Caco-2 (cell line): ENCODE data around the gene RXRA. TPM values are rescaled to one million over a fixed set of nuclear protein-coding genes. Genes with fewer than 3 reads are reported as not detected.

ENCODE experiments used
- BruUV-seq: library from RNA; stranded (reverse); fragments of 400-500 nt; replicated peaks from 2 replicates; lab custom pipeline; 2021; lab: Mats Ljungman, UMichigan
- CTCF ChIA-PET: fragments of 300-600 bp; sonication (Branson Sonifier 250); formaldehyde crosslinking; loops from one replicate; lab custom pipeline; 2022; ENCODE audit warnings: antibody characterized with exemption; lab: Charles Lee
- POLR2A ChIA-PET: fragments of 300-600 bp; sonication (Branson Sonifier 250); formaldehyde crosslinking; loops from one replicate; lab custom pipeline; 2022; ENCODE audit warnings: antibody characterized with exemption; lab: Charles Lee
- DNase-seq, 2 experiments: peaks; one replicate each; pipeline versions ENCODE4 v3.0.0 to v3.0.0-alpha.2; 2020 to 2022
- H3K27me3 ChIP-seq: replicated peaks from 2 replicates; pipeline ENCODE4 v1.6.0; 2011; ENCODE audit warnings: low read length; ENCODE audit not compliant: control insufficient read depth, insufficient read depth
- H3K36me3 ChIP-seq: 2 replicates; pipeline ENCODE4 v1.5.1; 2011; ENCODE audit warnings: low read length; ENCODE audit not compliant: control insufficient read depth, insufficient read depth
- H3K4me1 ChIP-seq: fragments of 250-450 bp; sonication (Bioruptor Pico); 2 replicates; pipeline ENCODE4 v1.5.1; 2020; ENCODE audit warnings: mild to moderate bottlenecking
- H3K4me3 ChIP-seq: 2 replicates; pipeline ENCODE4 v1.5.1; 2011; ENCODE audit warnings: low read depth, mild to moderate bottlenecking, control low read depth, low read length
- H3K9me3 ChIP-seq: fragments of 250-450 bp; sonication (Bioruptor Pico); 2 replicates; pipeline ENCODE4 v1.5.1; 2020; ENCODE audit warnings: mild to moderate bottlenecking, moderate library complexity
- H3K27ac Mint-ChIP-seq: one replicate; pipeline ENCODE4 v1.8.0; 2022; ENCODE audit warnings: mixed read lengths; ENCODE audit not compliant: unreplicated experiment
- H3K27me3 Mint-ChIP-seq: one replicate; pipeline ENCODE4 v1.8.0; 2022; ENCODE audit warnings: mixed read lengths; ENCODE audit not compliant: insufficient read depth, unreplicated experiment
- H3K36me3 Mint-ChIP-seq: one replicate; pipeline ENCODE4 v1.8.0; 2022; ENCODE audit warnings: mild to moderate bottlenecking, mixed read lengths; ENCODE audit not compliant: insufficient read depth, unreplicated experiment
- H3K4me1 Mint-ChIP-seq: one replicate; pipeline ENCODE4 v1.8.0; 2022; ENCODE audit warnings: low read depth, mixed read lengths; ENCODE audit not compliant: unreplicated experiment
- H3K4me3 Mint-ChIP-seq: one replicate; pipeline ENCODE4 v1.8.0; 2022; ENCODE audit warnings: mild to moderate bottlenecking, moderate library complexity, mixed read lengths; ENCODE audit not compliant: unreplicated experiment
- H3K9me3 Mint-ChIP-seq: one replicate; pipeline ENCODE4 v1.8.0; 2022; ENCODE audit warnings: mixed read lengths; ENCODE audit not compliant: unreplicated experiment
- intact Hi-C: fragments of 100-400 bp; cut with micrococcal nuclease; formaldehyde crosslinking; loops from one replicate; pipeline ENCODE4 v1.10.0; 2022; ENCODE audit not compliant: unreplicated experiment
- total RNA-seq: library from RNA; stranded (reverse); gene quantifications from 2 replicates; pipeline ENCODE4 v1.2.3, GENCODE V29; 2022
- TF ChIP-seq, protein P1 (sequence below), 2 experiments: fragments of 200-600 bp in 1 of 2; IDR thresholded peaks; 1 replicate in 1 of 2; 2 replicates in 1 of 2; pipeline versions ENCODE4 v1.5.1 to v1.8.0; 2011 to 2022; ENCODE audit warnings: antibody characterized with exemption in 1 of 2, control low read depth in 1 of 2, inconsistent platforms in 1 of 2, low read depth in 1 of 2, low read length in 1 of 2, mild to moderate bottlenecking in 1 of 2, moderate library complexity in 1 of 2; ENCODE audit not compliant: insufficient read depth in 1 of 2, severe bottlenecking in 1 of 2, unreplicated experiment in 1 of 2

RXRA gene
- total RNA-seq, 1 experiment from 2014 or later = 69.1 TPM

DNA sequence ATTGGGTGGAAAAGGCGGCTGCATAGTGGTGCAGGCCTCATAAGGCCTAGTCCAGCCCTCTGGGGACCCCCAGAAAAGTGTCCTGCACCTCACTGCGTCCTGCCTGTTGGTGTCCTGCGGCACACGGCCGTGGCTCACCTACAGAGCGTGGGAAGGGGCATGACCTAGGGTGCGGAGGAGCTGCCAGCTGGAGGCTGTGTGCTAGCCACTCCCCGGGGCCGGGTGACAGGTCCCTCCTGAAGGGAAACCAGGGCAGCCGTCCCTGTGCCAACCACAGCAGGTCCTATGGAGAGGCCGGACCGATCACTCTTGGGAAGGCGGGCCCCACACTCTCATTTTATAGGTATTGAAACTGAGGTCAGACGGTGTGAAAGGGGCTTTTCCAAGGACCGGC lies 150.7 kb downstream of the RXRA start:
- H3K36me3 Mint-ChIP-seq = no peaks in the 10 kb centered on the region
- BruUV-seq = no TSS peak
- POLR2A ChIA-PET = no interaction called here

DNA sequence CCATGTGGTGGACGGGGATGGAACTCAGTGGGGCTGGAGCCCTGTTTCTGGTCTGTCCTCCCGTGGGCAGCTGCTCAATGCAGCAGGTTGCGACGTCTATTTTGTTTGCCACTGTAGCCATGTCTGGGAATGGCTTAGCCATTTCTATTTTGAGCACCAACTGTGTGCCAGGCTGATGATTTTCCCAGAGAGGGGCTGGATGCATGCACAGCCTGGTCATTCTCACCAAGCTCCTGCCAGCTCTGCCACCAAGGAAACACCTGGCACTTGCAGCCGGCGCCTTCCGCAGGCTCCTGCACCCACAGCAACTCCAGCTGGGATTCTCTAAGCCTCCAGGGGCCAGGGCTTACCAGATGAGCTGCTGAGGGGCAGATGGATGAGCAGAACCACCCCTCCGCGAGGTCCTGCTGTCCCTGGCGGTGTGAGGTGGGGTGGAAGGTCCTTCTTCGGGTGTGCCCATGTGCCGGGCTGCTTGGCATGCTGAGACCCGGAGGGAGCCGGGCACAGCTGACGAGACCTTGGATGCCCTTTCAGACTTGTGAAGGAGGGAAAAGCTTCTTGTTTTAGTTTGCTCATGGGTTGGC lies 151.2 kb downstream of the RXRA start:
- intact Hi-C loops = no loop called here
- no TSS peak for BruUV-seq
- Mint-ChIP-seq H3K36me3 (no peaks in the 10 kb centered on the region), H3K4me3 (no peak overlapping the region), H3K27ac (no peak overlapping the region), H3K27me3 (no peaks in the 10 kb centered on the region), H3K9me3 (no peaks in the 10 kb centered on the region), H3K4me1 (no peaks in the 10 kb centered on the region)
- Histone ChIP-seq H3K4me1 (no peaks in the 10 kb centered on the region), H3K36me3 (no peaks in the 10 kb centered on the region), H3K27me3 (no peaks in the 10 kb centered on the region), H3K9me3 (no peaks in the 10 kb centered on the region), H3K4me3 (no peak overlapping the region)
- CTCF ChIA-PET = interaction anchor here (0.6 kb wide), 1 partner anchor 257 kb away, joined by 3 read pairs; no protein-coding TSS in a partner anchor
- TF ChIP-seq, protein P1, sequence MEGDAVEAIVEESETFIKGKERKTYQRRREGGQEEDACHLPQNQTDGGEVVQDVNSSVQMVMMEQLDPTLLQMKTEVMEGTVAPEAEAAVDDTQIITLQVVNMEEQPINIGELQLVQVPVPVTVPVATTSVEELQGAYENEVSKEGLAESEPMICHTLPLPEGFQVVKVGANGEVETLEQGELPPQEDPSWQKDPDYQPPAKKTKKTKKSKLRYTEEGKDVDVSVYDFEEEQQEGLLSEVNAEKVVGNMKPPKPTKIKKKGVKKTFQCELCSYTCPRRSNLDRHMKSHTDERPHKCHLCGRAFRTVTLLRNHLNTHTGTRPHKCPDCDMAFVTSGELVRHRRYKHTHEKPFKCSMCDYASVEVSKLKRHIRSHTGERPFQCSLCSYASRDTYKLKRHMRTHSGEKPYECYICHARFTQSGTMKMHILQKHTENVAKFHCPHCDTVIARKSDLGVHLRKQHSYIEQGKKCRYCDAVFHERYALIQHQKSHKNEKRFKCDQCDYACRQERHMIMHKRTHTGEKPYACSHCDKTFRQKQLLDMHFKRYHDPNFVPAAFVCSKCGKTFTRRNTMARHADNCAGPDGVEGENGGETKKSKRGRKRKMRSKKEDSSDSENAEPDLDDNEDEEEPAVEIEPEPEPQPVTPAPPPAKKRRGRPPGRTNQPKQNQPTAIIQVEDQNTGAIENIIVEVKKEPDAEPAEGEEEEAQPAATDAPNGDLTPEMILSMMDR (IDR thresholded peaks at IDR 0.05; ENCODE audit: insufficient read depth in 1 of 2, low read depth in 1 of 2, low read length in 1 of 2, severe bottlenecking in 1 of 2, unreplicated experiment in 1 of 2) = no peak
- DNase-seq = no peak
- POLR2A ChIA-PET = no interaction called here

More for the DNA sequence above, 150.7 kb downstream of the RXRA start:
- CTCF ChIA-PET = no interaction called here
- no peak overlapping the region for H3K4me3 Mint-ChIP-seq
- no peaks in the 10 kb centered on the region for H3K36me3 ChIP-seq
- TF ChIP-seq, protein P1 (IDR thresholded peaks at IDR 0.05; ENCODE audit: insufficient read depth in 1 of 2, low read depth in 1 of 2, low read length in 1 of 2, severe bottlenecking in 1 of 2, unreplicated experiment in 1 of 2) = no peak
- no peak overlapping the region for H3K27ac Mint-ChIP-seq
- H3K9me3 ChIP-seq = no peaks in the 10 kb centered on the region
- H3K4me1 Mint-ChIP-seq = no peaks in the 10 kb centered on the region
- H3K4me3 ChIP-seq = no peak overlapping the region
- H3K9me3 Mint-ChIP-seq = no peaks in the 10 kb centered on the region
- no peak for DNase-seq
- no peaks in the 10 kb centered on the region for H3K27me3 Mint-ChIP-seq
- no peaks in the 10 kb centered on the region for H3K4me1 ChIP-seq
- intact Hi-C loops = no loop called here
- no peaks in the 10 kb centered on the region for H3K27me3 ChIP-seq

DNA sequence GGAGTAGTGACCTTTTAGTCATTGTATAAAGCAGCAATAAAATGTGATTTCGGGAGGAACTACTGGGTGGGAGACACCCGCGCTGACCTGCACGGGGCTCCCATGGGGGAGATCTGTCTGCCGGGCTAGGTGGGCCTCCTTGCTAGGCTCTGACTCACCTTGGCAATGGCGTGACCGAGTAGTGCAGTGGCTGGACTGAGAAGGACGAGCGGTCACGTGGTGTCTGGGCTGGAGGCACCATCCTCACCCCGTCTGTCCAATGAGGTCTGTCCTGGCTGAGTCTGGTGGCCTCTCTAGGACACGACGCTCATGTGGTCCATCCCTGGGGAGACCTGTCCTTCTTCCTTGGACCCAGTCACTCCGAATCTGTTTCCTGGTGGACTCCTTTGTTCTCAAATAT lies 151.7 kb downstream of the RXRA start:
- H3K36me3 Mint-ChIP-seq = no peaks in the 10 kb centered on the region
- no TSS peak for BruUV-seq
- Histone ChIP-seq H3K4me3 (no peak overlapping the region), H3K27me3 (no peaks in the 10 kb centered on the region; the same call in 1 of the 2 replicates), H3K9me3 (no peaks in the 10 kb centered on the region), H3K36me3 (no peaks in the 10 kb centered on the region), H3K4me1 (no peaks in the 10 kb centered on the region)
- no peak overlapping the region for H3K4me3 Mint-ChIP-seq
- POLR2A ChIA-PET = no interaction called here
- no peak overlapping the region for H3K27ac Mint-ChIP-seq
- CTCF ChIA-PET = interaction anchor here (0.6 kb wide), 1 partner anchor 257 kb away, joined by 3 read pairs; no protein-coding TSS in a partner anchor
- H3K4me1 Mint-ChIP-seq = no peaks in the 10 kb centered on the region
- H3K9me3 Mint-ChIP-seq = no peaks in the 10 kb centered on the region
- TF ChIP-seq, protein P1 (IDR thresholded peaks at IDR 0.05; ENCODE audit: insufficient read depth in 1 of 2, low read depth in 1 of 2, low read length in 1 of 2, severe bottlenecking in 1 of 2, unreplicated experiment in 1 of 2) = no peak
- DNase-seq = no peak
- no peaks in the 10 kb centered on the region for H3K27me3 Mint-ChIP-seq
- intact Hi-C loops = no loop called here
